ENCODE measurements around the gene TMOD1.
"Not testable (repeated sequence)": the region's sequence is repeated elsewhere in the genome, so short reads cannot be mapped to it uniquely, and the experiment has no call there.

TMOD1 gene

GRCh38 chr9:97579914-97580313, 78.4 kb downstream of the TMOD1 start:
- DNase-seq (ENCODE audit: low spot score in 2 of 2) = no peak
- H3K27me3 Mint-ChIP-seq = peaks cover 1% of the 10 kb centered on the region
- no peaks in the 10 kb centered on the region for H3K9me3 Mint-ChIP-seq
- H3K36me3 Mint-ChIP-seq = peaks cover 4% of the 10 kb centered on the region
- no peak for ATAC-seq (ENCODE audit: low read depth)
- H3K27ac Mint-ChIP-seq = no peak overlapping the region
- no peak overlapping the region for H3K4me3 Mint-ChIP-seq
- H3K4me1 Mint-ChIP-seq = peaks cover 8% of the 10 kb centered on the region

DNA sequence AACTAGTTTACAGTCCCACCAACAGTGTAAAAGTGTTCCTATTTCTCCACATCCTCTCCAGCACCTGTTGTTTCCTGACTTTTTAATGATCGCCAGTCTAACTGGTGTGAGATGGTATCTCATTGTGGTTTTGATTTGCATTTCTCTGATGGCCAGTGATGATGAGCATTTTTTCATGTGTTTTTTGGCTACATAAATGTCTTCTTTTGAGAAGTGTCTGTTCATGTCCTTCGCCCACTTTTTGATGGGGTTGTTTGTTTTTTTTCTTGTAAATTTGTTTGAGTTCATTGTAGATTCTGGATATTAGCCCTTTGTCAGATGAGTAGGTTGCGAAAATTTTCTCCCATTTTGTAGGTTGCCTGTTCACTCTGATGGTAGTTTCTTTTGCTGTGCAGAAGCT, 80.1 kb downstream of the TMOD1 start:
- DNase-seq (ENCODE audit: low spot score in 2 of 2); H3K27me3 Mint-ChIP-seq; H3K9me3 Mint-ChIP-seq; H3K4me1 Mint-ChIP-seq; ATAC-seq (ENCODE audit: low read depth); H3K27ac Mint-ChIP-seq; H3K4me3 Mint-ChIP-seq; H3K36me3 Mint-ChIP-seq: not testable (repeated sequence)

GRCh38 chr9:97584778-97585177, 83.3 kb downstream of the TMOD1 start:
- not testable (repeated sequence) for H3K9me3 Mint-ChIP-seq; H3K36me3 Mint-ChIP-seq; H3K4me3 Mint-ChIP-seq; H3K27me3 Mint-ChIP-seq; H3K4me1 Mint-ChIP-seq; ATAC-seq (ENCODE audit: low read depth); DNase-seq (ENCODE audit: low spot score in 2 of 2); H3K27ac Mint-ChIP-seq

DNA sequence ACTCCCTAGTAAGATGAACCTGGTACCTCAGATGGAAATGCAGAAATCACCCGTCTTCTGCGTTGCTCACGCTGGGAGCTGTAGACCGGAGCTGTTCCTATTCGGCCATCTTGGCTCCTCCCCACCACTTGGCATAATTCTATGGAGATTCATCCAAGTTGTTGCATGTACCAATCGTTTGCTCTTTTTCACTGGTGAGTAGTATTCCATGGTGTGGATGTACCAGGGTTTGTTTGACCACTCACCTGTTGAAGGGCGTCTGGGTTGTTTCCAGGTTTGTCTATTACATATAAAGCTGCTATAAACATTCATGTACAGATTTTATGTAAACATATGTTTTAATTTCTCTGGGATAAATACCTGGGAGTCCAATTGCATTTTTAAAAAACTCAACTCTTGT, 85.4 kb downstream of the TMOD1 start:
- not testable (repeated sequence) for ATAC-seq (ENCODE audit: low read depth); H3K27me3 Mint-ChIP-seq; H3K4me1 Mint-ChIP-seq; H3K27ac Mint-ChIP-seq; DNase-seq (ENCODE audit: low spot score in 2 of 2); H3K4me3 Mint-ChIP-seq; H3K9me3 Mint-ChIP-seq; H3K36me3 Mint-ChIP-seq

DNA sequence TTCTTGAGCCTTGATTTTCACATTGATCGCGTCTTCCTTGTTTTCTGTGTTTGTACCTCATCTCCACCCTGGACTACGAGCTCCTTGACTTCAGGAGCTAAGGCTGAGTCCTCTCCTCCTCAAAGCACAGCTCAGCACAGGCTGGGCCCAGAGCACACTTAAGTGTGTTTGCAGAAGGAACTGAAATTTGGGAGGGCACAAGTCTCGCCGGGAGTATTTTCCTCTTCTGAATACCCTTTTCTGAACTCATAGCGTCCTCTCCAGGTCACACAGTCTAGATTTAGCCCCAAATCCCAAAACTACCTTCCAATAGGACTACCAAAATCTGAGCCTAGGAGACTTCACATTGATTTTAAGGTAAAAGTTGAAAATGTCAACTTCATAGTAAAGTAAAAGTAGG, 90.1 kb downstream of the TMOD1 start:
- peaks cover 1% of the 10 kb centered on the region for H3K9me3 Mint-ChIP-seq
- no peak overlapping the region for H3K27ac Mint-ChIP-seq
- peaks cover 4% of the 10 kb centered on the region for H3K4me1 Mint-ChIP-seq
- no peak overlapping the region for H3K4me3 Mint-ChIP-seq
- peaks cover 7% of the 10 kb centered on the region for H3K36me3 Mint-ChIP-seq
- DNase-seq (ENCODE audit: low spot score in 2 of 2) (no peak), ATAC-seq (ENCODE audit: low read depth) (no peak)
- peaks cover 2% of the 10 kb centered on the region for H3K27me3 Mint-ChIP-seq

- no peak overlapping the region for H3K4me3 Mint-ChIP-seq
- H3K27ac Mint-ChIP-seq = no peak overlapping the region
- H3K27me3 Mint-ChIP-seq = peaks cover 2% of the 10 kb centered on the region
- peaks cover 4% of the 10 kb centered on the region for H3K4me1 Mint-ChIP-seq
- H3K9me3 Mint-ChIP-seq = peaks cover 1% of the 10 kb centered on the region
- peaks cover 4% of the 10 kb centered on the region for H3K36me3 Mint-ChIP-seq
- no peak for DNase-seq (ENCODE audit: low spot score in 2 of 2)
- no peak for ATAC-seq (ENCODE audit: low read depth)
Observed at GRCh38 chr9:97592126-97592525, 90.7 kb downstream of the TMOD1 start.

DNA sequence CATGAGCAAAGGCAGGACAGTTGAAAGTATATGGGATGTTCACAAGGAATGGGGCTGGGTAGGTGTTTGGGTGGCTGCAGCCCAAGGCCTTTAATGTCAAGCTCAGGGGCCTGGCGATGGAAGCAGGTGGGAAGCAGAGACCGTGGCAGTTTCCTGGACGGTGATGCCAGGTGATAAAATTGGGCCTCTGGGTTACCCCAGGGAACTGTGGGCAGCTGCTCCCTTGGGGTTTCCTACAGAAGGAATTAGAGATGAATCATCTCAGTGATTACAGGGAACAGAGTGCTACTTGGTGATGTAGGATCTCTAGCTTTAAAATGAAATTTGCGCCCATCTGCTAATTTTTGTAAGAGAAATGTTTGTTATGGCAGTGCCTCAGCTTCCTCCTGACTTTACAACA, 92.5 kb downstream of the TMOD1 start:
- DNase-seq (ENCODE audit: low spot score in 2 of 2) (no peak), ATAC-seq (ENCODE audit: low read depth) (no peak)
- Mint-ChIP-seq H3K27ac (no peak overlapping the region), H3K9me3 (no peaks in the 10 kb centered on the region), H3K27me3 (peaks cover 2% of the 10 kb centered on the region), H3K36me3 (peaks cover 2% of the 10 kb centered on the region), H3K4me3 (no peak overlapping the region), H3K4me1 (peaks cover 10% of the 10 kb centered on the region)

GRCh38 chr9:97594381-97594921, 93.0 kb downstream of the TMOD1 start:
- Mint-ChIP-seq H3K4me3 (no peak overlapping the region), H3K4me1 (peaks cover 10% of the 10 kb centered on the region), H3K9me3 (no peaks in the 10 kb centered on the region), H3K27me3 (peaks cover 2% of the 10 kb centered on the region), H3K27ac (no peak overlapping the region), H3K36me3 (peaks cover 2% of the 10 kb centered on the region)
- ATAC-seq (ENCODE audit: low read depth) = no peak
- DNase-seq (ENCODE audit: low spot score in 2 of 2) = no peak

- H3K4me3 Mint-ChIP-seq = no peak overlapping the region
- DNase-seq (ENCODE audit: low spot score in 2 of 2) (no peak), ATAC-seq (ENCODE audit: low read depth) (no peak)
- H3K9me3 Mint-ChIP-seq = no peaks in the 10 kb centered on the region
- H3K27ac Mint-ChIP-seq = no peak overlapping the region
- peaks cover 4% of the 10 kb centered on the region for H3K36me3 Mint-ChIP-seq
- H3K27me3 Mint-ChIP-seq = no peaks in the 10 kb centered on the region
- H3K4me1 Mint-ChIP-seq = peaks cover 10% of the 10 kb centered on the region
Observed at GRCh38 chr9:97596906-97597305, 95.4 kb downstream of the TMOD1 start.

DNA sequence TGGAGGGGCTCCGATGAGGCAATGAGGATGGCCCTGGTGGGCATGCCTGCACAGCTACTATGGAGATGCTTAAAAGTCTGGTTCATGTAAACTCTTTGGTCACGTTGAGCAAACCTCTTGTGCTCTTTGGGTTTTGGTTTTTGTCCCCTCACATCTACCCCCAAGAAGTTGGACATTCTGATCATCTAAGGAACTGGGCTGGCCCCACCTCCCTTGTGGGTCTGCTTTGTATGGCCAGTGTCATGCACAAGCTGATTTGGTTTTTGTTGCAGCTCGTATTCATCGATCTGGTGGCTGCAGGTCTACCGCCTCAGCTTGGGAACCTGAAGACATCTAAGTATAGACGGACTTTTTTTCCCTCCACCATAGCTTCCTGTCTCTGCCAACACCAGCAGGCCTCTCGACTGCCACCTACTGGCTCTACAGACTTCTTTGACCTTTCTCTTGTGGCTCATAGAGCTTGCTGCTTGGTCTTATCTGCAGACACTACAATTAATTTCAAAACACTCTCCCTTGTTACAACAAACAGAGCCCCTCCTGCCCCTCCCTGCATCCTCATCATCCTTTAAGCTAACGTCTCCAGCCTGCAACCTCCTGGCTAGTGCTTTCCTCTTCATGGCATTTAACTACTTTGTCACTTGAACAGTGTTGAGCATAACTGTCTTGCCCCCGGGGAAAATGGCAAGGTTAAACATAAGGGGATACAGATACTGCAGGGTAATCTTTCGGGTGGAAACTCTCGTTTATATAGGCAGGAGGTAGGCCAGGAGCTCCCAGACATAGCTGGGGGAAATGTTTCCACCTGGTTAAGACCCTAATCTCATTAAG, 97.2 kb downstream of the TMOD1 start:
- peak overlapping the region; percentile 59 for H3K4me3 Mint-ChIP-seq
- no peaks in the 10 kb centered on the region for H3K9me3 Mint-ChIP-seq
- H3K36me3 Mint-ChIP-seq = peaks cover 13% of the 10 kb centered on the region
- no peak overlapping the region for H3K27ac Mint-ChIP-seq
- ATAC-seq (ENCODE audit: low read depth) = peak; percentile 94
- no peaks in the 10 kb centered on the region for H3K27me3 Mint-ChIP-seq
- peaks cover 8% of the 10 kb centered on the region for H3K4me1 Mint-ChIP-seq
- peak; percentile 56 to 64 for DNase-seq (ENCODE audit: low spot score in 2 of 2)

DNA sequence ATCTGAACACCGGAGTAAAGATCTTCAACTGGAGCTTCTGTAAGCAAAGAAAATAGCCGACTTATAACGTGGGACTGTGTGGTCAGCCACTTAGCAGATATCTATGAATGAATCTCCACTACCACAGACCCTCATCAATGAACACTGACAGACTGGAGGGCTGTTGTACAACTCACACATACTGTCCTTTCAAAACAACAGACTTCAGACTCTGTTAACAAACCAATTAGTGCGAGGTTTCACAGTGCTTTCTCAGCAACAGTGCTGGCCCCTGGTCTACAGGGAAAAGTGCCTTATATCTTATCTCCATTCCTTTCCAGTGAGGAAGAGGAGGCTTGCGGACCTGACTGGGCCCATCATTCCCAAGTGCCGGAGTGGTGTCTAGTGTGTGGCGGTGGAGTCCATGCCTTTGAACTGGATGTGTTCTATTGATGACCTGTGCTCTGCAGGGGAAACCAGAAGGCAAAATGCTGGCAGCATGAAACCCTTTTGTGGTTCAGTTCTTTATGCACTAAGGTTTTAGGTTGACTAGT, 97.9 kb downstream of the TMOD1 start:
- ATAC-seq (ENCODE audit: low read depth) (no peak), DNase-seq (ENCODE audit: low spot score in 2 of 2) (no peak)
- Mint-ChIP-seq H3K4me3 (no peak overlapping the region), H3K4me1 (peaks cover 6% of the 10 kb centered on the region), H3K27ac (no peak overlapping the region), H3K36me3 (peaks cover 13% of the 10 kb centered on the region), H3K27me3 (no peaks in the 10 kb centered on the region), H3K9me3 (no peaks in the 10 kb centered on the region)

DNA sequence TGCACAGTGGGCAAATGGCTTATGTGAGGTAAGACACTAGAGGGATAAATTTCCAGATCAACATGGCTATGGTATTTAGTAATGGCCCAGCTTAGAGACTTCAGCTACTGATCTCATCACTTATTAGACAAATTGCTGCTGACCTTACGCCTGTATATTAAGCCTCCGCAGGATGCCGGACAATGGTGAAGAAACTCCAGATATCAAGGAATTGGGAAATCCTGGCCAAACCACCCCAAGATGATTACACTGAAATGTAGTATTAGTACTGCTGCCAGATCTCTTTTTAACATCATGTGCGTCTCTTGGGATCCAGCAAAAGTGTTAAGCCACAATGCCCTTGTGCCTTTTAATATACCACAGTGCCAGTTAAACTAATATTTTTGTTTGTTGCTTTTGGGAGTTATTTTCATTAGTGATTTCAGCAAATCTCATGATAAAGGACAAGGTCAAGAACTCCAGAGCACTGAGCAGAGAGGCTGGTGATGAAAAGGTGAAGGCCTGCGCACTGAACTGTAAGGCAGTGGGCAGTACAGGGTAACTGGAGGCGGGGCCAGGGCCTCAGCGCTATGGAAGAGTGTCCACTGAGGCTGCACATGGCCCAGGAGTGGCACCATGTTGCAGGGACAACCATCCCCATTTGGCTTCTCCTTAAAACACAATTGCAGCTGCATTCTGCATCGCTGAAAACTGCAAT, 99.2 kb downstream of the TMOD1 start:
- DNase-seq (ENCODE audit: low spot score in 2 of 2) (no peak), ATAC-seq (ENCODE audit: low read depth) (no peak)
- Mint-ChIP-seq H3K36me3 (peaks cover 19% of the 10 kb centered on the region), H3K27ac (no peak overlapping the region), H3K9me3 (no peaks in the 10 kb centered on the region), H3K27me3 (no peaks in the 10 kb centered on the region), H3K4me1 (peaks cover 6% of the 10 kb centered on the region), H3K4me3 (no peak overlapping the region)

- H3K27me3 Mint-ChIP-seq = no peaks in the 10 kb centered on the region
- H3K4me1 Mint-ChIP-seq = peaks cover 6% of the 10 kb centered on the region
- no peak for DNase-seq (ENCODE audit: low spot score in 2 of 2)
- no peak for ATAC-seq (ENCODE audit: low read depth)
- peaks cover 25% of the 10 kb centered on the region for H3K36me3 Mint-ChIP-seq
- H3K9me3 Mint-ChIP-seq = no peaks in the 10 kb centered on the region
- H3K27ac Mint-ChIP-seq = no peak overlapping the region
- H3K4me3 Mint-ChIP-seq = no peak overlapping the region
Observed at GRCh38 chr9:97601228-97601898, 99.9 kb downstream of the TMOD1 start.

DNA sequence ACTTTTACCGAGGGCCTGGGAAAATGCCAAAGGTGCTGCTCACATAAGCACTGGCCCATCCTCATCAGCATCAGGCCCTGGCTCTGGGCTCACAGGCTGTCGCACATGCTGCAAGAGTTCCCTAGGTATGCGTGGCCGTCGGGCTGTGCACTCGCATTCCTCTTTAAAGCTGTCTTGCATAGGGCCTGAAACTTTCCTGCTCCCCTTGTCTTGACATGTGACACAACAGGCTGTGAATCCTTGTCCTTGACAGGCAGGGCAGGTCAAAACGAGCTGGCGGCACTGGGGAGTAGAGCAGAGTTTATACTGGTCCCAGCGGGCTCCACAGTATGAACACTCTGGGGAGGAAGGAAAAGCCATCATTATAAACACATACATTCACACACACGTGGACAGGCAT, 101.0 kb downstream of the TMOD1 start:
- Mint-ChIP-seq H3K4me3 (no peak overlapping the region), H3K9me3 (no peaks in the 10 kb centered on the region), H3K4me1 (peaks cover 6% of the 10 kb centered on the region), H3K36me3 (peaks cover 29% of the 10 kb centered on the region), H3K27me3 (no peaks in the 10 kb centered on the region), H3K27ac (no peak overlapping the region)
- DNase-seq (ENCODE audit: low spot score in 2 of 2) = no peak
- no peak for ATAC-seq (ENCODE audit: low read depth)

Measured in memory B cell (primary cell).